ENCODE data around the gene CLEC1B.

DNA sequence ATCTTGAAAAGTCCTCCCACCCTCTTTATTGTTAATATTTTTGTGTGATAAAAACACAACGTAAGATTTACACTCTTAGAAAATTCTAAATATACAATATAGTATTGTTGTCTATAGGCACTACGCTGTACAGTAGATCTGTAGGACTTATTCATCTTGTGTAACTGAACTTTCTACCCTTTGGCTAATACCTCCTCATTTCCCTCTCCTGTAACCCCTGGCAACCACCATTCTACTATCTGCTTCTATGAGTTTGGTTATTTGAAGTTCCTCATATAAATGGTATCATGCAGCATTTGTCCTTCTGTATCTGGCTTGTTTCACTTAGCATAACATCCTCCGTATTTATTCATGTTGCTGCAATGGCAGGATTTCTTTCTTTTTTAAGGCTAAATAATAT is 26.3 kb upstream of the CLEC1B start:
- TF ChIP-seq, protein P1, sequence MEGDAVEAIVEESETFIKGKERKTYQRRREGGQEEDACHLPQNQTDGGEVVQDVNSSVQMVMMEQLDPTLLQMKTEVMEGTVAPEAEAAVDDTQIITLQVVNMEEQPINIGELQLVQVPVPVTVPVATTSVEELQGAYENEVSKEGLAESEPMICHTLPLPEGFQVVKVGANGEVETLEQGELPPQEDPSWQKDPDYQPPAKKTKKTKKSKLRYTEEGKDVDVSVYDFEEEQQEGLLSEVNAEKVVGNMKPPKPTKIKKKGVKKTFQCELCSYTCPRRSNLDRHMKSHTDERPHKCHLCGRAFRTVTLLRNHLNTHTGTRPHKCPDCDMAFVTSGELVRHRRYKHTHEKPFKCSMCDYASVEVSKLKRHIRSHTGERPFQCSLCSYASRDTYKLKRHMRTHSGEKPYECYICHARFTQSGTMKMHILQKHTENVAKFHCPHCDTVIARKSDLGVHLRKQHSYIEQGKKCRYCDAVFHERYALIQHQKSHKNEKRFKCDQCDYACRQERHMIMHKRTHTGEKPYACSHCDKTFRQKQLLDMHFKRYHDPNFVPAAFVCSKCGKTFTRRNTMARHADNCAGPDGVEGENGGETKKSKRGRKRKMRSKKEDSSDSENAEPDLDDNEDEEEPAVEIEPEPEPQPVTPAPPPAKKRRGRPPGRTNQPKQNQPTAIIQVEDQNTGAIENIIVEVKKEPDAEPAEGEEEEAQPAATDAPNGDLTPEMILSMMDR (IDR thresholded peaks at IDR 0.05): no peak
- TF ChIP-seq POLR2AphosphoS5 (IDR thresholded peaks at IDR 0.05; ENCODE audit: low read depth, low read length) (no peak), SIN3A (IDR thresholded peaks at IDR 0.05; ENCODE audit: borderline replicate concordance, insufficient read depth, low read depth, low read length) (no peak), TCF7L2 (IDR thresholded peaks at IDR 0.05; ENCODE audit: low read depth, low read length) (no peak)
- TF ChIP-seq, protein P2, sequence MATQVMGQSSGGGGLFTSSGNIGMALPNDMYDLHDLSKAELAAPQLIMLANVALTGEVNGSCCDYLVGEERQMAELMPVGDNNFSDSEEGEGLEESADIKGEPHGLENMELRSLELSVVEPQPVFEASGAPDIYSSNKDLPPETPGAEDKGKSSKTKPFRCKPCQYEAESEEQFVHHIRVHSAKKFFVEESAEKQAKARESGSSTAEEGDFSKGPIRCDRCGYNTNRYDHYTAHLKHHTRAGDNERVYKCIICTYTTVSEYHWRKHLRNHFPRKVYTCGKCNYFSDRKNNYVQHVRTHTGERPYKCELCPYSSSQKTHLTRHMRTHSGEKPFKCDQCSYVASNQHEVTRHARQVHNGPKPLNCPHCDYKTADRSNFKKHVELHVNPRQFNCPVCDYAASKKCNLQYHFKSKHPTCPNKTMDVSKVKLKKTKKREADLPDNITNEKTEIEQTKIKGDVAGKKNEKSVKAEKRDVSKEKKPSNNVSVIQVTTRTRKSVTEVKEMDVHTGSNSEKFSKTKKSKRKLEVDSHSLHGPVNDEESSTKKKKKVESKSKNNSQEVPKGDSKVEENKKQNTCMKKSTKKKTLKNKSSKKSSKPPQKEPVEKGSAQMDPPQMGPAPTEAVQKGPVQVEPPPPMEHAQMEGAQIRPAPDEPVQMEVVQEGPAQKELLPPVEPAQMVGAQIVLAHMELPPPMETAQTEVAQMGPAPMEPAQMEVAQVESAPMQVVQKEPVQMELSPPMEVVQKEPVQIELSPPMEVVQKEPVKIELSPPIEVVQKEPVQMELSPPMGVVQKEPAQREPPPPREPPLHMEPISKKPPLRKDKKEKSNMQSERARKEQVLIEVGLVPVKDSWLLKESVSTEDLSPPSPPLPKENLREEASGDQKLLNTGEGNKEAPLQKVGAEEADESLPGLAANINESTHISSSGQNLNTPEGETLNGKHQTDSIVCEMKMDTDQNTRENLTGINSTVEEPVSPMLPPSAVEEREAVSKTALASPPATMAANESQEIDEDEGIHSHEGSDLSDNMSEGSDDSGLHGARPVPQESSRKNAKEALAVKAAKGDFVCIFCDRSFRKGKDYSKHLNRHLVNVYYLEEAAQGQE (IDR thresholded peaks at IDR 0.05; ENCODE audit: insufficient read depth in 1 of 2, low read depth in 2 of 2, low read length in 1 of 2): no peak
